Caco-2 (cell line): ENCODE measurements around the gene LRRTM2. TPM values are rescaled to one million over a fixed set of nuclear protein-coding genes. Genes with fewer than 3 reads are reported as not detected.

Experiments
- BruUV-seq: library from RNA; stranded (reverse); fragments of 400-500 nt; replicated peaks from 2 replicates; lab custom pipeline; 2021; lab: Mats Ljungman, UMichigan
- CTCF ChIA-PET: fragments of 300-600 bp; sonication (Branson Sonifier 250); formaldehyde crosslinking; loops from one replicate; lab custom pipeline; 2022; ENCODE audit warnings: antibody characterized with exemption; lab: Charles Lee
- POLR2A ChIA-PET: fragments of 300-600 bp; sonication (Branson Sonifier 250); formaldehyde crosslinking; loops from one replicate; lab custom pipeline; 2022; ENCODE audit warnings: antibody characterized with exemption; lab: Charles Lee
- DNase-seq, 2 experiments: peaks; one replicate each; pipeline versions ENCODE4 v3.0.0 to v3.0.0-alpha.2; 2020 to 2022
- H3K27me3 ChIP-seq: replicated peaks from 2 replicates; pipeline ENCODE4 v1.6.0; 2011; ENCODE audit warnings: low read length; ENCODE audit not compliant: control insufficient read depth, insufficient read depth
- H3K36me3 ChIP-seq: 2 replicates; pipeline ENCODE4 v1.5.1; 2011; ENCODE audit warnings: low read length; ENCODE audit not compliant: control insufficient read depth, insufficient read depth
- H3K4me1 ChIP-seq: fragments of 250-450 bp; sonication (Bioruptor Pico); 2 replicates; pipeline ENCODE4 v1.5.1; 2020; ENCODE audit warnings: mild to moderate bottlenecking
- H3K4me3 ChIP-seq: 2 replicates; pipeline ENCODE4 v1.5.1; 2011; ENCODE audit warnings: low read depth, mild to moderate bottlenecking, control low read depth, low read length
- H3K9me3 ChIP-seq: fragments of 250-450 bp; sonication (Bioruptor Pico); 2 replicates; pipeline ENCODE4 v1.5.1; 2020; ENCODE audit warnings: mild to moderate bottlenecking, moderate library complexity
- H3K27ac Mint-ChIP-seq: one replicate; pipeline ENCODE4 v1.8.0; 2022; ENCODE audit warnings: mixed read lengths; ENCODE audit not compliant: unreplicated experiment
- H3K27me3 Mint-ChIP-seq: one replicate; pipeline ENCODE4 v1.8.0; 2022; ENCODE audit warnings: mixed read lengths; ENCODE audit not compliant: insufficient read depth, unreplicated experiment
- H3K36me3 Mint-ChIP-seq: one replicate; pipeline ENCODE4 v1.8.0; 2022; ENCODE audit warnings: mild to moderate bottlenecking, mixed read lengths; ENCODE audit not compliant: insufficient read depth, unreplicated experiment
- H3K4me1 Mint-ChIP-seq: one replicate; pipeline ENCODE4 v1.8.0; 2022; ENCODE audit warnings: low read depth, mixed read lengths; ENCODE audit not compliant: unreplicated experiment
- H3K4me3 Mint-ChIP-seq: one replicate; pipeline ENCODE4 v1.8.0; 2022; ENCODE audit warnings: mild to moderate bottlenecking, moderate library complexity, mixed read lengths; ENCODE audit not compliant: unreplicated experiment
- H3K9me3 Mint-ChIP-seq: one replicate; pipeline ENCODE4 v1.8.0; 2022; ENCODE audit warnings: mixed read lengths; ENCODE audit not compliant: unreplicated experiment
- intact Hi-C: fragments of 100-400 bp; cut with micrococcal nuclease; formaldehyde crosslinking; loops from one replicate; pipeline ENCODE4 v1.10.0; 2022; ENCODE audit not compliant: unreplicated experiment
- total RNA-seq: library from RNA; stranded (reverse); gene quantifications from 2 replicates; pipeline ENCODE4 v1.2.3, GENCODE V29; 2022
- TF ChIP-seq, protein P1 (sequence below), 2 experiments: fragments of 200-600 bp in 1 of 2; IDR thresholded peaks; 1 replicate in 1 of 2; 2 replicates in 1 of 2; pipeline versions ENCODE4 v1.5.1 to v1.8.0; 2011 to 2022; ENCODE audit warnings: antibody characterized with exemption in 1 of 2, control low read depth in 1 of 2, inconsistent platforms in 1 of 2, low read depth in 1 of 2, low read length in 1 of 2, mild to moderate bottlenecking in 1 of 2, moderate library complexity in 1 of 2; ENCODE audit not compliant: insufficient read depth in 1 of 2, severe bottlenecking in 1 of 2, unreplicated experiment in 1 of 2

Gene LRRTM2
- total RNA-seq, 1 experiment from 2014 or later, result not detected

DNA sequence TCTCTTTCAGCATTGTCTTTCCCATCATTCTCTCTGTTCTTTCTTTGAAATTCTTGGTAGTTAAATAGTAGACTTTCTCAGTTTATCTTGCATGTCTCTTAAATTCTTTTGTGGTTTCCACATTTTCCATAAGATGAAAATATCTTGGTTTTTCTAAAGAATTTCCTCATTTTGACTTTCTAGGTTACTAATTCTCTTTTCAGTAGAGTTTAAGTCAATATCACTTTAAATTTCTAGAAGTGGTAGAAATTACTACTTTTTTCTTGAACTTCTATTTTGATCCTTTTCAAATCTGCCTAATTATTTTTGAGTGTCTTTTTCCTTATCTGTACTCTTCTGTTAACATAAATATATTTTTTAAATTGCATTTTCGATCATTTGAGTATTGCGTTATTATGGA is 23.6 kb upstream of the LRRTM2 start:
- intact Hi-C loops, result no loop called here
- TF ChIP-seq, protein P1, sequence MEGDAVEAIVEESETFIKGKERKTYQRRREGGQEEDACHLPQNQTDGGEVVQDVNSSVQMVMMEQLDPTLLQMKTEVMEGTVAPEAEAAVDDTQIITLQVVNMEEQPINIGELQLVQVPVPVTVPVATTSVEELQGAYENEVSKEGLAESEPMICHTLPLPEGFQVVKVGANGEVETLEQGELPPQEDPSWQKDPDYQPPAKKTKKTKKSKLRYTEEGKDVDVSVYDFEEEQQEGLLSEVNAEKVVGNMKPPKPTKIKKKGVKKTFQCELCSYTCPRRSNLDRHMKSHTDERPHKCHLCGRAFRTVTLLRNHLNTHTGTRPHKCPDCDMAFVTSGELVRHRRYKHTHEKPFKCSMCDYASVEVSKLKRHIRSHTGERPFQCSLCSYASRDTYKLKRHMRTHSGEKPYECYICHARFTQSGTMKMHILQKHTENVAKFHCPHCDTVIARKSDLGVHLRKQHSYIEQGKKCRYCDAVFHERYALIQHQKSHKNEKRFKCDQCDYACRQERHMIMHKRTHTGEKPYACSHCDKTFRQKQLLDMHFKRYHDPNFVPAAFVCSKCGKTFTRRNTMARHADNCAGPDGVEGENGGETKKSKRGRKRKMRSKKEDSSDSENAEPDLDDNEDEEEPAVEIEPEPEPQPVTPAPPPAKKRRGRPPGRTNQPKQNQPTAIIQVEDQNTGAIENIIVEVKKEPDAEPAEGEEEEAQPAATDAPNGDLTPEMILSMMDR (IDR thresholded peaks at IDR 0.05; ENCODE audit: insufficient read depth in 1 of 2, low read depth in 1 of 2, low read length in 1 of 2, severe bottlenecking in 1 of 2, unreplicated experiment in 1 of 2), result no peak
- Mint-ChIP-seq H3K27me3 (no peaks in the 10 kb centered on the region), H3K9me3 (no peaks in the 10 kb centered on the region), H3K36me3 (peaks cover 77% of the 10 kb centered on the region), H3K27ac (no peak overlapping the region), H3K4me1 (peaks cover 19% of the 10 kb centered on the region), H3K4me3 (no peak overlapping the region)
- ChIA-PET POLR2A (no interaction called here), CTCF (no interaction called here)
- no TSS peak for BruUV-seq
- Histone ChIP-seq H3K4me3 (no peak overlapping the region), H3K36me3 (no peaks in the 10 kb centered on the region), H3K9me3 (no peaks in the 10 kb centered on the region), H3K4me1 (no peaks in the 10 kb centered on the region), H3K27me3 (no peaks in the 10 kb centered on the region)
- no peak for DNase-seq

DNA sequence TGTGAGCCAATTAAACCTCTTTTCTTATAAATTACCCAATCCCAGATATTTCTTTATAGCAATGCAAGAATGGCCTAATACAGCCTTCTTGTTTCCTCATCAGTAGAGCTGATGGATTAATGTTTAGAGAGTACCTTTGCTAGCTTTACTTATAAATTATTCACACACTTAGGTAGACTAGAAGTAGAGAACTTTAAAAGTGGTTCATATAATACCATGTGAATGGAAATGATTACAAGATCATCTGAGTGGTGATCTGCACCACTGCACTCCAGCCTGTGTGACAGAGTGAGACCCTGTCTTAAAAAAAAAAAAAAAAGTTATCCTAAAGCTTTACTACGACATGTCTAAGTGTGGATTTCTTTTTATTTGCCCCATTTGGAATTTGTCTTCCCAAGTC is 23.2 kb upstream of the LRRTM2 start:
- POLR2A ChIA-PET, result no interaction called here
- CTCF ChIA-PET, result no interaction called here
- Mint-ChIP-seq H3K9me3 (no peaks in the 10 kb centered on the region), H3K4me1 (peaks cover 14% of the 10 kb centered on the region), H3K27me3 (no peaks in the 10 kb centered on the region), H3K4me3 (no peak overlapping the region), H3K36me3 (peaks cover 75% of the 10 kb centered on the region), H3K27ac (no peak overlapping the region)
- intact Hi-C loops, result no loop called here
- TF ChIP-seq, protein P1 (IDR thresholded peaks at IDR 0.05; ENCODE audit: insufficient read depth in 1 of 2, low read depth in 1 of 2, low read length in 1 of 2, severe bottlenecking in 1 of 2, unreplicated experiment in 1 of 2), result no peak
- Histone ChIP-seq H3K9me3 (no peaks in the 10 kb centered on the region), H3K27me3 (no peaks in the 10 kb centered on the region), H3K4me1 (no peaks in the 10 kb centered on the region), H3K4me3 (no peak overlapping the region), H3K36me3 (no peaks in the 10 kb centered on the region)
- no peak for DNase-seq
- no TSS peak for BruUV-seq

DNA sequence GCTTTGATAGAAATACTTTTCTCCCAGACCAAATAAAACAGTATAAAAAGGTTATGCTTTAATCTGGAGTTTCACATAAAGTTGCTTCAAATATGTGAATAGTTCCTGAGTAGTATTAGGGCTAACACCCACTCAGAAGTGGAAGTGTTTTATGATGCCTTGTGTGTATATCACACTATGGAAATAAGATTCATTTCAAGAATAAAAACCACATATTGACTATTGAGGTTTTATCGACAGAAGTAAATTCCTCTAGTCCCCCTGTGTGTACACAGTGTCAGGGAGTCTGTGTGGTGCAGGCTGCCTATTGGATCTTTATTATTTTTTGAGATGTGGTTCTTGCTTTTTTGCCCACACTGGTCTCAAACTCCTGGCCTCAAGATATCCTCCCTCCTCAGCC is 20.8 kb upstream of the LRRTM2 start:
- ChIA-PET POLR2A (interaction anchor here (0.6 kb wide), 1 partner anchor 77 kb away, joined by 3 read pairs; no protein-coding TSS in a partner anchor), CTCF (no interaction called here)
- BruUV-seq, result no TSS peak

More for the DNA sequence above, 20.8 kb upstream of the LRRTM2 start:
- Mint-ChIP-seq H3K27me3 (no peaks in the 10 kb centered on the region), H3K27ac (no peak overlapping the region), H3K4me3 (no peak overlapping the region), H3K36me3 (peaks cover 73% of the 10 kb centered on the region), H3K4me1 (peaks cover 8% of the 10 kb centered on the region), H3K9me3 (no peaks in the 10 kb centered on the region)
- intact Hi-C loops, result no loop called here
- Histone ChIP-seq H3K36me3 (0 out of 2 replicates have a peak, but pooled peaks cover 2% of the 10 kb centered on the region), H3K27me3 (no peaks in the 10 kb centered on the region), H3K4me3 (no peak overlapping the region), H3K9me3 (no peaks in the 10 kb centered on the region), H3K4me1 (no peaks in the 10 kb centered on the region)
- TF ChIP-seq, protein P1 (IDR thresholded peaks at IDR 0.05; ENCODE audit: insufficient read depth in 1 of 2, low read depth in 1 of 2, low read length in 1 of 2, severe bottlenecking in 1 of 2, unreplicated experiment in 1 of 2), result no peak
- no peak for DNase-seq
